ENCODE data around the gene EHBP1. TPM values are rescaled to one million over a fixed set of nuclear protein-coding genes. Genes with fewer than 3 reads are reported as not detected.

The EHBP1 gene
- total RNA-seq, 2 experiments from 2014 or later: 21.4 to 22.3 TPM

DNA sequence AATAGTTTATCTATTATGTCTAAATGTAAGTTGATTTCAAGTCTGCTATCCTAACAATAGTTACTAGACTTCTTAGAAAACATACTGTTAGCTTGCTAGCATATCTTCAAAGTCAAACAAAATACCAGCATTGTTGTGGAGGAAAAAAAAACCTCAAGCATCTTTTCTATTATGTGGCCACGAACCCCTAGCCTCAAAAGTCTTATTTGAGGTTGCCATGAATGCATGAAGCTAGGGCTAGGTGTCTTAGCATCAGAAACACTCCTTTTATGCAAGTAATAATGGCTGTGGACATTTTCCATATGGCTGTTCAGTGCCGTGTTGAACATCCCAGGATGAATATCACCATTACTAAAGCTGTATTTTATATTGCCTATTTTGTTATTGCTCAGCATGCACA is 258.5 kb downstream of the EHBP1 start:
- peaks cover 23% of the 10 kb centered on the region for H3K36me3 Mint-ChIP-seq (ENCODE audit: low read depth)
- TF ChIP-seq, protein P1, sequence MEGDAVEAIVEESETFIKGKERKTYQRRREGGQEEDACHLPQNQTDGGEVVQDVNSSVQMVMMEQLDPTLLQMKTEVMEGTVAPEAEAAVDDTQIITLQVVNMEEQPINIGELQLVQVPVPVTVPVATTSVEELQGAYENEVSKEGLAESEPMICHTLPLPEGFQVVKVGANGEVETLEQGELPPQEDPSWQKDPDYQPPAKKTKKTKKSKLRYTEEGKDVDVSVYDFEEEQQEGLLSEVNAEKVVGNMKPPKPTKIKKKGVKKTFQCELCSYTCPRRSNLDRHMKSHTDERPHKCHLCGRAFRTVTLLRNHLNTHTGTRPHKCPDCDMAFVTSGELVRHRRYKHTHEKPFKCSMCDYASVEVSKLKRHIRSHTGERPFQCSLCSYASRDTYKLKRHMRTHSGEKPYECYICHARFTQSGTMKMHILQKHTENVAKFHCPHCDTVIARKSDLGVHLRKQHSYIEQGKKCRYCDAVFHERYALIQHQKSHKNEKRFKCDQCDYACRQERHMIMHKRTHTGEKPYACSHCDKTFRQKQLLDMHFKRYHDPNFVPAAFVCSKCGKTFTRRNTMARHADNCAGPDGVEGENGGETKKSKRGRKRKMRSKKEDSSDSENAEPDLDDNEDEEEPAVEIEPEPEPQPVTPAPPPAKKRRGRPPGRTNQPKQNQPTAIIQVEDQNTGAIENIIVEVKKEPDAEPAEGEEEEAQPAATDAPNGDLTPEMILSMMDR (IDR thresholded peaks at IDR 0.05): no peak
- H3K4me1 ChIP-seq (ENCODE audit: insufficient read depth, low read length): no peaks in the 10 kb centered on the region
- no peak overlapping the region for H3K4me3 Mint-ChIP-seq
- no peaks in the 10 kb centered on the region for H3K27me3 ChIP-seq (ENCODE audit: control insufficient read depth in 1 of 2, insufficient read depth in 2 of 2, low read length in 2 of 2)
- CTCF ChIA-PET: no interaction called here
- H3K4me3 ChIP-seq (ENCODE audit: low read length): no peak overlapping the region
- no peaks in the 10 kb centered on the region for H3K9me3 ChIP-seq (ENCODE audit: control insufficient read depth in 1 of 2, insufficient read depth in 1 of 2, low read length in 2 of 2)
- H3K27me3 Mint-ChIP-seq: no peaks in the 10 kb centered on the region
- DNase-seq (no peak), ATAC-seq (ENCODE audit: poor library complexity) (no peak)
- H3K4me1 Mint-ChIP-seq (ENCODE audit: low read depth): no peaks in the 10 kb centered on the region
- H3K9me3 Mint-ChIP-seq: no peaks in the 10 kb centered on the region
- POLR2A ChIA-PET: interaction anchor here (0.5 to 0.9 kb wide), 2 partner anchors 12 to 839 kb away, joined by 3 read pairs; no protein-coding TSS in a partner anchor
- H3K27ac ChIP-seq (ENCODE audit: low read depth in 1 of 2, low read length in 2 of 2): no peak overlapping the region
- intact Hi-C loops (cut with DNase I, micrococcal nuclease): no loop called here
- no peaks in the 10 kb centered on the region for H3K36me3 ChIP-seq (ENCODE audit: insufficient read depth, low read length)
- H3K27ac Mint-ChIP-seq: no peak overlapping the region

DNA sequence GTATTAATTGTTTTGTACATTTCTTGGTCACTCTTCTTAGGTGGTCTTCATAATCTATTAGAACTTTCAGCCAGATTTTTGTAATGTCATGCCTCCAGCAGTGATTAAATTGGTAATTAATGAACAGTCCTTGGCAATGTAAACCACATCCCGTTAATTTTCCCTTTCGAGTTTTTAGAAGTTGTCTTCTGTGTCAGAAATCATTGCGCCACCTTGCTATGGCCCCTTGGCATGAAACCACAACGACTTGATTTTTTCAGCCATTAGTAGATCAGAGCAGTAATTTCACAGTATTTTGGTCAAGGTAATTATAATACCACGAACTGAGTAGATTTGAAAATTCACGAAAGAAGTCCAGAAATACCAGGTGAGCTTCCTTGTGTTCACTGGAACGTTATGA is 259.2 kb downstream of the EHBP1 start:
- ChIA-PET CTCF (no interaction called here), POLR2A (interaction anchor here (0.5 to 0.9 kb wide), 2 partner anchors 13 to 838 kb away, joined by 3 read pairs; no protein-coding TSS in a partner anchor)
- no peak for ATAC-seq (ENCODE audit: poor library complexity)
- TF ChIP-seq, protein P1 (IDR thresholded peaks at IDR 0.05): no peak
- Histone ChIP-seq H3K4me3 (ENCODE audit: low read length) (no peak overlapping the region), H3K36me3 (ENCODE audit: insufficient read depth, low read length) (no peaks in the 10 kb centered on the region), H3K27ac (ENCODE audit: low read depth in 1 of 2, low read length in 2 of 2) (no peak overlapping the region), H3K9me3 (ENCODE audit: control insufficient read depth in 1 of 2, insufficient read depth in 1 of 2, low read length in 2 of 2) (no peaks in the 10 kb centered on the region), H3K4me1 (ENCODE audit: insufficient read depth, low read length) (no peaks in the 10 kb centered on the region), H3K27me3 (ENCODE audit: control insufficient read depth in 1 of 2, insufficient read depth in 2 of 2, low read length in 2 of 2) (no peaks in the 10 kb centered on the region)
- Mint-ChIP-seq H3K27me3 (no peaks in the 10 kb centered on the region), H3K27ac (no peak overlapping the region), H3K36me3 (ENCODE audit: low read depth) (peaks cover 17% of the 10 kb centered on the region), H3K4me1 (ENCODE audit: low read depth) (no peaks in the 10 kb centered on the region), H3K4me3 (no peak overlapping the region), H3K9me3 (no peaks in the 10 kb centered on the region)
- intact Hi-C loops (cut with DNase I, micrococcal nuclease): no loop called here
- DNase-seq: no peak

DNA sequence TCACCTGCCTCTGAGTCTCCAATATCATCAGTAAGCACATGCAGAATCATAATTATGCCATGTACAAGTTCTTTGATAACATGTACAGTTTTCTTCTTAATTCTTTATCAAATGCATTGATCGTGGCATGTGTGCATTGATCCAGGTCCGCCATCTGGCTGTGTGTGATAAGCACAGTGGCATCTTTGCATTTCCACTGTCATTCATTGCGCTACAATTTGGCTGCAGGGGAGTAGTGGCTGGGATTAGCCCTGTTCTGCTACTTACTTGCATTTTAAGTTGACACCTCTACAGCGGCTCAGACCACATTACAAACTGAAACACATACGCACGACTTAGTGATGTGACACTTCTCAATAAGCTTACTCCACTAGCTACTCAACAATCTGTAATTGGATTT is 261.5 kb downstream of the EHBP1 start:
- Mint-ChIP-seq H3K4me3 (no peak overlapping the region), H3K27ac (no peak overlapping the region), H3K27me3 (no peaks in the 10 kb centered on the region), H3K36me3 (ENCODE audit: low read depth) (peaks cover 4% of the 10 kb centered on the region), H3K4me1 (ENCODE audit: low read depth) (no peaks in the 10 kb centered on the region), H3K9me3 (no peaks in the 10 kb centered on the region)
- TF ChIP-seq, protein P1 (IDR thresholded peaks at IDR 0.05): no peak
- no peak for ATAC-seq (ENCODE audit: poor library complexity)
- Histone ChIP-seq H3K36me3 (ENCODE audit: insufficient read depth, low read length) (no peaks in the 10 kb centered on the region), H3K9me3 (ENCODE audit: control insufficient read depth in 1 of 2, insufficient read depth in 1 of 2, low read length in 2 of 2) (no peaks in the 10 kb centered on the region), H3K27me3 (ENCODE audit: control insufficient read depth in 1 of 2, insufficient read depth in 2 of 2, low read length in 2 of 2) (no peaks in the 10 kb centered on the region), H3K4me3 (ENCODE audit: low read length) (no peak overlapping the region), H3K27ac (ENCODE audit: low read depth in 1 of 2, low read length in 2 of 2) (no peak overlapping the region), H3K4me1 (ENCODE audit: insufficient read depth, low read length) (no peaks in the 10 kb centered on the region)
- ChIA-PET CTCF (no interaction called here), POLR2A (no interaction called here)
- intact Hi-C loops (cut with DNase I, micrococcal nuclease): no loop called here
- no peak for DNase-seq

Data from CD4-positive, alpha-beta T cell (primary cell).